Mesenchymal stem cell (in vitro differentiated cells and primary cell): ENCODE results near the gene ARHGAP31. TPM values are rescaled to one million over a fixed set of nuclear protein-coding genes. Genes with fewer than 3 reads are reported as not detected.

Source experiments
- DNase-seq: peaks from one replicate; pipeline ENCODE4 v3.0.0-alpha.2; 2013
- H2AFZ ChIP-seq: one replicate; pipeline ENCODE4 v1.6.1; 2013; ENCODE audit warnings: low read depth, mild to moderate bottlenecking, control low read depth, inconsistent platforms, low read length, moderate library complexity
- H2AK5ac ChIP-seq: 2 replicates; pipeline ENCODE4 v1.6.1; 2013; ENCODE audit warnings: low read length, moderate library complexity, mild to moderate bottlenecking, inconsistent platforms; ENCODE audit not compliant: severe bottlenecking
- H2BK120ac ChIP-seq: one replicate; pipeline ENCODE4 v1.6.1; 2013; ENCODE audit warnings: low read depth, mild to moderate bottlenecking, inconsistent platforms, low read length, moderate library complexity
- H2BK12ac ChIP-seq, 2 experiments: one replicate each; pipeline ENCODE4 v1.6.1; 2013; ENCODE audit warnings: inconsistent platforms in 2 of 2, low read length in 2 of 2, mild to moderate bottlenecking in 2 of 2, moderate library complexity in 2 of 2, control low read depth in 1 of 2
- H2BK15ac ChIP-seq: one replicate; pipeline ENCODE4 v1.6.1; 2013; ENCODE audit warnings: mild to moderate bottlenecking, low read depth, inconsistent platforms; ENCODE audit not compliant: poor library complexity, severe bottlenecking
- H2BK5ac ChIP-seq: 2 replicates; pipeline ENCODE4 v1.6.1; 2013; ENCODE audit warnings: low read depth, mild to moderate bottlenecking, low read length, control low read depth, inconsistent platforms; ENCODE audit not compliant: poor library complexity, severe bottlenecking
- H3K14ac ChIP-seq, 2 experiments: one replicate each; pipeline ENCODE4 v1.6.1; 2013; ENCODE audit warnings: inconsistent platforms in 2 of 2, low read length in 2 of 2, control low read depth in 1 of 2, mild to moderate bottlenecking in 1 of 2, moderate library complexity in 1 of 2
- H3K18ac ChIP-seq, 2 experiments: one replicate each; pipeline ENCODE4 v1.6.1; 2013; ENCODE audit warnings: inconsistent platforms in 2 of 2, low read length in 2 of 2, control low read depth in 1 of 2, low read depth in 1 of 2, mild to moderate bottlenecking in 1 of 2
- H3K23ac ChIP-seq, 2 experiments: one replicate each; pipeline ENCODE4 v1.6.1; 2013; ENCODE audit warnings: inconsistent platforms in 2 of 2, low read length in 2 of 2, mild to moderate bottlenecking in 2 of 2, moderate library complexity in 2 of 2, control low read depth in 1 of 2
- H3K27ac ChIP-seq: 2 replicates; pipeline ENCODE4 v1.5.1; 2013; ENCODE audit warnings: mild to moderate bottlenecking, moderate library complexity, low read length, control low read depth, inconsistent platforms; ENCODE audit not compliant: poor library complexity, severe bottlenecking
- H3K27me3 ChIP-seq, 2 experiments: 2 replicates each; pipeline versions ENCODE4 v1.6.1 to v1.7.0; 2013; ENCODE audit warnings: low read length in 2 of 2, mild to moderate bottlenecking in 2 of 2, moderate library complexity in 2 of 2, control low read depth in 1 of 2, inconsistent platforms in 1 of 2; ENCODE audit not compliant: control insufficient read depth in 1 of 2, insufficient read depth in 1 of 2
- H3K36me3 ChIP-seq, 2 experiments: 2 replicates each; pipeline versions ENCODE4 v1.6.1 to v1.7.0; 2013; ENCODE audit warnings: low read length in 2 of 2, control low read depth in 1 of 2, inconsistent platforms in 1 of 2, low read depth in 1 of 2, mild to moderate bottlenecking in 1 of 2; ENCODE audit not compliant: insufficient read depth in 2 of 2, control insufficient read depth in 1 of 2
- H3K4ac ChIP-seq, 2 experiments: one replicate each; pipeline ENCODE4 v1.6.1; 2013; ENCODE audit warnings: inconsistent platforms in 2 of 2, low read length in 2 of 2, mild to moderate bottlenecking in 2 of 2, moderate library complexity in 2 of 2, control low read depth in 1 of 2, low read depth in 1 of 2
- H3K4me1 ChIP-seq: 2 replicates; pipeline ENCODE4 v1.6.1; 2013; ENCODE audit warnings: low read depth, low read length, control low read depth; ENCODE audit not compliant: control insufficient read depth, insufficient read depth
- H3K4me2 ChIP-seq: 2 replicates; pipeline ENCODE4 v1.6.1; 2013; ENCODE audit warnings: low read length, mild to moderate bottlenecking, inconsistent platforms; ENCODE audit not compliant: poor library complexity, severe bottlenecking
- H3K4me3 ChIP-seq, 2 experiments: 2 replicates each; pipeline versions ENCODE4 v1.5.1 to v1.7.0; 2013; ENCODE audit warnings: low read length in 2 of 2, mild to moderate bottlenecking in 2 of 2, control low read depth in 1 of 2, low read depth in 1 of 2; ENCODE audit not compliant: insufficient read depth in 1 of 2
- H3K79me1 ChIP-seq: replicated peaks from 2 replicates; pipeline ENCODE4 v1.6.1; 2013; ENCODE audit warnings: mild to moderate bottlenecking, control low read depth, low read length, inconsistent platforms; ENCODE audit not compliant: poor library complexity, severe bottlenecking
- H3K9ac ChIP-seq: 2 replicates; pipeline ENCODE4 v1.7.0; 2013; ENCODE audit warnings: mild to moderate bottlenecking, low read length, moderate library complexity
- H3K9me3 ChIP-seq: 2 replicates; pipeline ENCODE4 v1.7.0; 2013; ENCODE audit warnings: mild to moderate bottlenecking, low read length; ENCODE audit not compliant: control insufficient read depth
- H4K8ac ChIP-seq: one replicate; pipeline ENCODE4 v1.6.1; 2013; ENCODE audit warnings: inconsistent platforms, mild to moderate bottlenecking, low read length, moderate library complexity
- H4K91ac ChIP-seq: one replicate; pipeline ENCODE4 v1.6.1; 2013; ENCODE audit warnings: mild to moderate bottlenecking, low read length, inconsistent platforms
- WGBS: methylation state at CpG from one replicate; pipeline ENCODE4 v1.1.7; 2013; ENCODE audit warnings: mixed read lengths; 5-methylcytosine and 5-hydroxymethylcytosine counted together
- polyA plus RNA-seq, 2 experiments: library from polyadenylated mRNA; stranded (reverse); fragments of 200-250 nt; gene quantifications; one replicate each; pipeline ENCODE4 v1.2.3, GENCODE V29; 2013

ARHGAP31 gene, protein sequence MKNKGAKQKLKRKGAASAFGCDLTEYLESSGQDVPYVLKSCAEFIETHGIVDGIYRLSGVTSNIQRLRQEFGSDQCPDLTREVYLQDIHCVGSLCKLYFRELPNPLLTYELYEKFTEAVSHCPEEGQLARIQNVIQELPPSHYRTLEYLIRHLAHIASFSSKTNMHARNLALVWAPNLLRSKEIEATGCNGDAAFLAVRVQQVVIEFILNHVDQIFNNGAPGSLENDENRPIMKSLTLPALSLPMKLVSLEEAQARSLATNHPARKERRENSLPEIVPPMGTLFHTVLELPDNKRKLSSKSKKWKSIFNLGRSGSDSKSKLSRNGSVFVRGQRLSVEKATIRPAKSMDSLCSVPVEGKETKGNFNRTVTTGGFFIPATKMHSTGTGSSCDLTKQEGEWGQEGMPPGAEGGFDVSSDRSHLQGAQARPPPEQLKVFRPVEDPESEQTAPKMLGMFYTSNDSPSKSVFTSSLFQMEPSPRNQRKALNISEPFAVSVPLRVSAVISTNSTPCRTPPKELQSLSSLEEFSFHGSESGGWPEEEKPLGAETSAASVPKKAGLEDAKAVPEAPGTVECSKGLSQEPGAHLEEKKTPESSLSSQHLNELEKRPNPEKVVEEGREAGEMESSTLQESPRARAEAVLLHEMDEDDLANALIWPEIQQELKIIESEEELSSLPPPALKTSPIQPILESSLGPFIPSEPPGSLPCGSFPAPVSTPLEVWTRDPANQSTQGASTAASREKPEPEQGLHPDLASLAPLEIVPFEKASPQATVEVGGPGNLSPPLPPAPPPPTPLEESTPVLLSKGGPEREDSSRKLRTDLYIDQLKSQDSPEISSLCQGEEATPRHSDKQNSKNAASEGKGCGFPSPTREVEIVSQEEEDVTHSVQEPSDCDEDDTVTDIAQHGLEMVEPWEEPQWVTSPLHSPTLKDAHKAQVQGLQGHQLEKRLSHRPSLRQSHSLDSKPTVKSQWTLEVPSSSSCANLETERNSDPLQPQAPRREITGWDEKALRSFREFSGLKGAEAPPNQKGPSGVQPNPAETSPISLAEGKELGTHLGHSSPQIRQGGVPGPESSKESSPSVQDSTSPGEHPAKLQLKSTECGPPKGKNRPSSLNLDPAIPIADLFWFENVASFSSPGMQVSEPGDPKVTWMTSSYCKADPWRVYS (N-terminal part only)
- polyA plus RNA-seq (2013, experiment 1 of 2): 6.4 TPM
- 6.3 TPM for polyA plus RNA-seq (2013, experiment 2 of 2)

DNA sequence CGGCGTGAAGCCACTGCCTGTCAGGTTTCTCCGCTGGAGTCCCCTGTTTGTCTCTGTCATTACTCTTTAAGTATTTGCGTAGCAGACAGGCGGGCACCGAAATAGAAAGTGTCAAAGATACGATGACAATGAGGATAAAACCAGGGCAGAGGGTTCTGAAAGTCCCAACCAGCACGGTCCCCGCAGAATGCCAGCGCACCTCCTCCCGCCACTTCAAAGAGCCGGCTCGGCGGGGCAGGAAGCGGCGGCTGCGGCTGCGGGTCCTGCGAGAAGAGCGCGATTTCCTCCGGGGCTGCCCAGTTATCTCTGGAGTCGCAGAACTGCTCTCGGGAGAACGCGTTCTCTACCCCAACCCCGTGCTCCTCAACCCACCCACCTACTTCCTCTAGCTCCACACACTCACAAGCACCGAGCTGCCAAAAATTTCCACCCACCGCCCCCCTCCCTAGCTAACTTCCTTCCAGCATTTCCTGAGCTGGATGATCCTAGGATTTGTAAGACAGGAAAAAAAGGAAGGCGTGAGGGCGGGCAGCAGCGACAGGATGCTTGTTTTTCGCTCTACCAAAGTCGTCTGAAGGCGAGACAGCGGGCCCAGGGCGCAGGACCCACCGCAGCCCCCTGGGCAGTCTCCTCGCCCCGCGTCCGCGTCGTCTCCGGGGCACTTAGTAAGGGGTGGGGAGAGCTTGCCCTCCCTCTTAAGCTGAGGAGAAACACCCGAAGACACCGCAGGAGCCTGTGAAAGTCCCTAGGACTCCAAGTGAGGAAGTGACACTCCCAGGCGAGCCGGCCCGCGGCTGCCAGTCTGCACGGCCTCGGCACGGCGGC is at the start of gene ARHGAP31:
Gene ARHGAP31 (plus strand): TSS at position 513 of the 825 bp plus-strand sequence. CDS start 522 bp downstream, outside the sequence.
- under 1% methylated on average over 52 of the region's 55 CpGs for WGBS
- peaks cover 13% of the 10 kb centered on the region for H3K79me1 ChIP-seq
- H3K4me1 ChIP-seq: peaks cover 12% of the 10 kb centered on the region
- peaks cover 0 to 7% of the 10 kb centered on the region in 2 experiments for H3K36me3 ChIP-seq
- peak; percentile 74 for DNase-seq
- H3K4me2 ChIP-seq: peak within 1 kb of the TSS; percentile 96
- H4K91ac ChIP-seq: peak within 1 kb of the TSS; percentile 93
- peak within 1 kb of the TSS; percentile 60 for H2AFZ ChIP-seq
- H2BK5ac ChIP-seq: peak within 1 kb of the TSS; percentile 99
- H2BK12ac ChIP-seq: peak within 1 kb of the TSS; percentile 86 to 93
- H3K27me3 ChIP-seq: no peaks in the 10 kb centered on the region
- peak within 1 kb of the TSS in 1 of 2 experiments; percentile 94 for H3K14ac ChIP-seq
- peak within 1 kb of the TSS; percentile 95 for H3K27ac ChIP-seq
- peak within 1 kb of the TSS; percentile 52 for H2AK5ac ChIP-seq
- H3K9ac ChIP-seq: peak within 1 kb of the TSS; percentile 88
- H4K8ac ChIP-seq: peak within 1 kb of the TSS; percentile 98
- peak within 1 kb of the TSS; percentile 80 to 93 for H3K4me3 ChIP-seq
- no peaks in the 10 kb centered on the region for H3K9me3 ChIP-seq
- H3K4ac ChIP-seq: peak within 1 kb of the TSS; percentile 89 to 96
- H3K23ac ChIP-seq: peak within 1 kb of the TSS in 1 of 2 experiments; percentile 98
- peak within 1 kb of the TSS; percentile 97 for H2BK120ac ChIP-seq
- H3K18ac ChIP-seq: peak within 1 kb of the TSS; percentile 97 to 99
- peak within 1 kb of the TSS; percentile 87 for H2BK15ac ChIP-seq

- H2BK12ac ChIP-seq: no peak overlapping the region
- no peak overlapping the region for H3K27ac ChIP-seq
- no peak overlapping the region for H2AFZ ChIP-seq
- H3K9me3 ChIP-seq: peaks cover 16% of the 10 kb centered on the region
- DNase-seq: no peak
- H3K18ac ChIP-seq: no peak overlapping the region
- H4K91ac ChIP-seq: no peak overlapping the region
- no peak overlapping the region for H3K4ac ChIP-seq
- H3K79me1 ChIP-seq: no peaks in the 10 kb centered on the region
- H3K4me3 ChIP-seq: no peak overlapping the region
- H3K27me3 ChIP-seq: no peaks in the 10 kb centered on the region
- no peak overlapping the region for H3K23ac ChIP-seq
- 97% methylated on average over 2 of the region's 2 CpGs for WGBS
- H2BK120ac ChIP-seq: no peak overlapping the region
- H2BK5ac ChIP-seq: no peak overlapping the region
- no peak overlapping the region for H2BK15ac ChIP-seq
- no peak overlapping the region for H3K4me2 ChIP-seq
- no peak overlapping the region for H2AK5ac ChIP-seq
- no peaks in the 10 kb centered on the region for H3K36me3 ChIP-seq
- no peak overlapping the region for H3K9ac ChIP-seq
- no peak overlapping the region for H4K8ac ChIP-seq
- no peaks in the 10 kb centered on the region for H3K4me1 ChIP-seq
- no peak overlapping the region for H3K14ac ChIP-seq
Measured at GRCh38 chr3:119245778-119246177, 48.4 kb upstream of the ARHGAP31 start.

GRCh38 chr3:119255214-119255613 is 39.0 kb upstream of the ARHGAP31 start:
- no peak overlapping the region for H3K4ac ChIP-seq
- H3K18ac ChIP-seq: no peak overlapping the region
- H3K9ac ChIP-seq: no peak overlapping the region
- H4K91ac ChIP-seq: no peak overlapping the region
- H2BK12ac ChIP-seq: no peak overlapping the region
- H2BK120ac ChIP-seq: no peak overlapping the region
- no peak overlapping the region for H2BK15ac ChIP-seq
- no peak overlapping the region for H2AK5ac ChIP-seq
- H3K4me1 ChIP-seq: no peaks in the 10 kb centered on the region
- DNase-seq: no peak
- H3K4me2 ChIP-seq: no peak overlapping the region
- H3K36me3 ChIP-seq: no peaks in the 10 kb centered on the region
- H3K23ac ChIP-seq: no peak overlapping the region
- H3K27me3 ChIP-seq: no peaks in the 10 kb centered on the region
- H2BK5ac ChIP-seq: no peak overlapping the region
- H3K9me3 ChIP-seq: no peaks in the 10 kb centered on the region
- H3K14ac ChIP-seq: no peak overlapping the region
- no peak overlapping the region for H2AFZ ChIP-seq
- no peak overlapping the region for H4K8ac ChIP-seq
- H3K79me1 ChIP-seq: no peaks in the 10 kb centered on the region
- no peak overlapping the region for H3K4me3 ChIP-seq
- no peak overlapping the region for H3K27ac ChIP-seq
- 88% methylated on average over 2 of the region's 2 CpGs for WGBS
